HCT116 (cell line): ENCODE results near the gene ESD. TPM values are rescaled to one million over a fixed set of nuclear protein-coding genes. Genes with fewer than 3 reads are reported as not detected.

Experiments
- ATAC-seq: fragments of 200-7000 bp; cut with Tn5 transposase; 2 replicates; pipeline ENCODE4 v1.9.1; 2020; ENCODE audit warnings: mild to moderate bottlenecking, moderate library complexity
- BruUV-seq: library from RNA; stranded (reverse); fragments of 400-500 nt; replicated peaks from 2 replicates; lab custom pipeline; 2021; lab: Mats Ljungman, UMichigan
- CTCF ChIA-PET: fragments of 300-600 bp; sonication (Branson Sonifier 250); formaldehyde crosslinking; loops from one replicate; lab custom pipeline; 2021; ENCODE audit warnings: antibody characterized with exemption; lab: Charles Lee
- POLR2A ChIA-PET: fragments of 300-600, 350-600 bp; sonication (Branson Sonifier 250); formaldehyde crosslinking; loops from one replicate; lab custom pipeline; 2021; ENCODE audit warnings: antibody characterized with exemption; lab: Charles Lee
- RAD21 ChIA-PET, 2 experiments: fragments of 300-600 bp; sonication (Branson Sonifier 250); formaldehyde crosslinking; loops; one replicate each; lab custom pipeline; 2023; ENCODE audit warnings: low total read pairs in 2 of 2; ENCODE audit not compliant: uncharacterized antibody in 2 of 2, unreplicated experiment in 2 of 2, low non-redundant PET in 1 of 2; lab: Charles Lee
- DNase-seq: peaks from one replicate; pipeline ENCODE4 v3.0.0-alpha.2; 2010; ENCODE audit warnings: low read depth, low spot score
- H2AFZ ChIP-seq: fragments of 200-600 bp; shearing (Covaris generic), sonication (generic); 2 replicates; pipeline ENCODE4 v1.6.1; 2017; ENCODE audit warnings: low read depth, mixed run types, mixed read lengths, antibody characterized with exemption, low read length; ENCODE audit not compliant: poor library complexity, severe bottlenecking
- H3K27ac ChIP-seq: 2 replicates; pipeline ENCODE4 v1.5.1; 2012; ENCODE audit warnings: low read depth, low read length
- H3K27me3 ChIP-seq: fragments of 200-600 bp; sonication (generic); 2 replicates; pipeline ENCODE4 v1.6.1; 2016; ENCODE audit warnings: mixed run types, low read length, mixed read lengths; ENCODE audit not compliant: insufficient read depth
- H3K36me3 ChIP-seq, 2 experiments: fragments of 200-500 bp in 1 of 2; fragments of 200-600 bp in 1 of 2; sonication (Bioruptor generic) in 1 of 2; sonication (generic) in 1 of 2; 2 replicates each; pipeline versions ENCODE4 v1.5.1 to v1.6.1; 2014 to 2016; ENCODE audit warnings: low read length in 2 of 2, inconsistent platforms in 1 of 2, mixed read lengths in 1 of 2, mixed run types in 1 of 2; ENCODE audit not compliant: insufficient read depth in 2 of 2, control insufficient read depth in 1 of 2
- H3K4me1 ChIP-seq, 2 experiments: fragments of 200-600 bp in 1 of 2; sonication (generic) in 1 of 2; 2 replicates each; pipeline versions ENCODE4 v1.5.1 to v1.6.1; 2012 to 2017; ENCODE audit warnings: low read length in 2 of 2, inconsistent platforms in 1 of 2, mild to moderate bottlenecking in 1 of 2, mixed read lengths in 1 of 2, mixed run types in 1 of 2, moderate library complexity in 1 of 2; ENCODE audit not compliant: insufficient read depth in 2 of 2, control insufficient read depth in 1 of 2
- H3K4me2 ChIP-seq: fragments of 200-600 bp; sonication (generic); 2 replicates; pipeline ENCODE4 v1.6.1; 2017; ENCODE audit warnings: mixed run types, low read length, mixed read lengths
- H3K4me3 ChIP-seq, 2 experiments: fragments of 200-600 bp in 1 of 2; sonication (generic) in 1 of 2; replicated peaks in 1 of 2; 2 replicates each; pipeline ENCODE4 v1.5.1; 2011 to 2016; ENCODE audit warnings: low read length in 2 of 2, control low read depth in 1 of 2, low read depth in 1 of 2, mild to moderate bottlenecking in 1 of 2, mixed read lengths in 1 of 2, mixed run types in 1 of 2
- H3K79me2 ChIP-seq: fragments of 200-600 bp; sonication (generic); 2 replicates; pipeline ENCODE4 v1.6.1; 2017; ENCODE audit warnings: mild to moderate bottlenecking, mixed run types, low read length, moderate library complexity, mixed read lengths; ENCODE audit not compliant: insufficient read depth
- H3K9ac ChIP-seq: fragments of 200-600 bp; sonication (generic); 2 replicates; pipeline ENCODE4 v1.6.1; 2016; ENCODE audit warnings: low read length, mixed read lengths
- H3K9me2 ChIP-seq: fragments of 200-600 bp; sonication (generic), shearing (Covaris generic); 2 replicates; pipeline ENCODE4 v1.6.1; 2017; ENCODE audit warnings: mixed run types, mild to moderate bottlenecking, moderate library complexity; ENCODE audit not compliant: insufficient read depth
- H3K9me3 ChIP-seq, 2 experiments: fragments of 200-500 bp in 1 of 2; fragments of 200-600 bp in 1 of 2; sonication (Bioruptor generic) in 1 of 2; sonication (generic) in 1 of 2; 2 replicates each; pipeline ENCODE4 v1.6.1; 2014 to 2017; ENCODE audit warnings: low read length in 2 of 2, mixed read lengths in 2 of 2, inconsistent platforms in 1 of 2, low read depth in 1 of 2, mild to moderate bottlenecking in 1 of 2, mixed run types in 1 of 2, moderate library complexity in 1 of 2; ENCODE audit not compliant: control insufficient read depth in 1 of 2, insufficient read depth in 1 of 2
- H4K20me1 ChIP-seq: fragments of 200-600 bp; sonication (generic), shearing (Covaris generic); 2 replicates; pipeline ENCODE4 v1.6.1; 2017; ENCODE audit warnings: mixed run types, mild to moderate bottlenecking, moderate library complexity; ENCODE audit not compliant: insufficient read depth
- CBX3 ChIP-seq: IDR thresholded peaks from 2 replicates; pipeline ENCODE4 v1.6.1; 2012; ENCODE audit warnings: low read depth
- CEBPB ChIP-seq: IDR thresholded peaks from 2 replicates; pipeline ENCODE4 v1.6.1; 2012; ENCODE audit warnings: low read depth
- CTCF ChIP-seq, 3 experiments: fragments of 200-600 bp in 1 of 3; sonication (generic) in 1 of 3; IDR thresholded peaks in 2 of 3; conservative IDR thresholded peaks in 1 of 3; 2 replicates each; pipeline ENCODE4 v1.5.1; 2012 to 2017; ENCODE audit warnings: low read depth in 2 of 3, low read length in 2 of 3, antibody characterized with exemption in 1 of 3, borderline replicate concordance in 1 of 3, control low read depth in 1 of 3, mild to moderate bottlenecking in 1 of 3, mixed read lengths in 1 of 3, mixed run types in 1 of 3, moderate library complexity in 1 of 3; ENCODE audit not compliant: insufficient read depth in 1 of 3
- FOSL1 ChIP-seq: IDR thresholded peaks from 2 replicates; pipeline ENCODE4 v1.6.1; 2012; ENCODE audit warnings: low read depth
- JUND ChIP-seq: IDR thresholded peaks from 2 replicates; pipeline ENCODE4 v1.6.1; 2012
- MAX ChIP-seq: IDR thresholded peaks from 2 replicates; pipeline ENCODE4 v1.6.1; 2012
- POLR2A ChIP-seq: IDR thresholded peaks from 2 replicates; pipeline ENCODE4 v1.7.0; 2011; ENCODE audit warnings: borderline replicate concordance; ENCODE audit not compliant: insufficient read depth, insufficient read length; ENCODE audit errors: extremely low read depth
- POLR2AphosphoS5 ChIP-seq: IDR thresholded peaks from 2 replicates; pipeline ENCODE4 v1.6.1; 2011; ENCODE audit warnings: mild to moderate bottlenecking, low read depth, low read length, moderate library complexity
- SP1 ChIP-seq: IDR thresholded peaks from 2 replicates; pipeline ENCODE4 v1.6.1; 2012; ENCODE audit warnings: low read depth
- SRF ChIP-seq: IDR thresholded peaks from 2 replicates; pipeline ENCODE4 v1.6.1; 2012; ENCODE audit warnings: low read depth
- intact Hi-C: fragments of 100-400 bp; cut with micrococcal nuclease; formaldehyde crosslinking; loops from 2 replicates; pipeline ENCODE4 v1.10.0; 2022
- total RNA-seq: library from RNA; stranded (reverse); gene quantifications from one replicate; pipeline ENCODE4 v1.2.1, GENCODE V29; 2021; ENCODE audit not compliant: unreplicated experiment

The ESD gene
- total RNA-seq, 1 experiment from 2014 or later, result 111 TPM

GRCh38 chr13:46804391-46804815 lies 7.4 kb upstream of the ESD start:
- no peaks in the 10 kb centered on the region for H3K9me2 ChIP-seq
- no peak overlapping the region for H3K4me3 ChIP-seq
- DNase-seq, result peak; percentile 64
- intact Hi-C loops, result no loop called here
- H3K27me3 ChIP-seq, result no peaks in the 10 kb centered on the region
- no peaks in the 10 kb centered on the region for H3K79me2 ChIP-seq
- peaks cover 0 to 12% of the 10 kb centered on the region in 2 experiments; a peak in 2 of 4 replicates for H3K4me1 ChIP-seq
- BruUV-seq, result no TSS peak
- no peaks in the 10 kb centered on the region for H3K9me3 ChIP-seq
- peak overlapping the region; percentile 38 for H3K4me2 ChIP-seq
- CTCF ChIA-PET, result no interaction called here
- no peak overlapping the region for H3K27ac ChIP-seq
- ATAC-seq, result peak; percentile 91
- H3K36me3 ChIP-seq, result no peaks in the 10 kb centered on the region
- POLR2A ChIA-PET, result no interaction called here
- H4K20me1 ChIP-seq, result no peaks in the 10 kb centered on the region
- no peak overlapping the region for H3K9ac ChIP-seq
- peak overlapping the region; percentile 43 for H2AFZ ChIP-seq
- RAD21 ChIA-PET, result no interaction called here
- peak; percentile 65 for TF ChIP-seq JUND
- peak; percentile 55 for TF ChIP-seq MAX
- no peak for TF ChIP-seq CTCF (IDR thresholded peaks at IDR 0.05 in 2 of 3, conservative IDR thresholded peaks at IDR 0.05 in 1 of 3; ENCODE audit: borderline replicate concordance in 1 of 3, insufficient read depth in 1 of 3, low read depth in 2 of 3, low read length in 2 of 3)
- TF ChIP-seq FOSL1, result peak; percentile 85
- TF ChIP-seq SRF, result peak; percentile 31; the same call in 1 of the 2 replicates
- peak; percentile 52 for TF ChIP-seq SP1
- TF ChIP-seq CBX3, result peak; percentile 78
- TF ChIP-seq POLR2AphosphoS5, result 0 out of 2 replicates have a peak, but pooled peaks have one; percentile 24
- peak; percentile 29; the same call in 1 of the 2 replicates for TF ChIP-seq CEBPB
- TF ChIP-seq POLR2A, result no peak
